Stromal cell of bone marrow (primary cell): Measurements from ENCODE around the gene SAG.
"Not testable (repeated sequence)": the region's sequence is repeated elsewhere in the genome, so short reads cannot be mapped to it uniquely, and the experiment has no call there.

ENCODE experiments used
- DNase-seq: peaks from one replicate; pipeline ENCODE4 v3.0.0-alpha.2; 2012; ENCODE audit warnings: low read depth

Gene SAG

GRCh38 chr2:233356546-233357308 lies 49.1 kb downstream of the SAG start:
- DNase-seq: no peak

DNA sequence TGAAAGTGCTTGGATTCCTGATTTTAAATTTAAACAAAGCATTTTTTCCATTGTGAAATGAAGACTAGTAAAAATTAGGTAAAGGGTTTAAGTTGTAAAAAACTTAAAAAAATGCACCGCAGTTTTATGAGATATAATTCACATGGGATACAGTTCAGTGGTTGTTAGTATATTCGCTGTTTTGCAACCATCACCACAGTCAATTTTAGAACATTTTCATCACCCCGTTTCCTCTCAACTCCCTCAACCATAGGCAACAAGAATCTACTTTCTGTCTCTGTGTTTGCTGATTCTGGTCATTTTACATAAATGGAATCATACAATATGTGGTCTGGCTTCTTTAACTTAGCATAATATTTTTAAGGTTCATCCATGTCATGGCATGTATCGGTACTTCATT lies 50.7 kb downstream of the SAG start:
- no peak for DNase-seq

GRCh38 chr2:233358947-233359346 lies 51.3 kb downstream of the SAG start:
- no peak for DNase-seq

- no peak for DNase-seq
These were observed 52.2 kb downstream of the SAG start for GRCh38 chr2:233359823-233360222.

DNA sequence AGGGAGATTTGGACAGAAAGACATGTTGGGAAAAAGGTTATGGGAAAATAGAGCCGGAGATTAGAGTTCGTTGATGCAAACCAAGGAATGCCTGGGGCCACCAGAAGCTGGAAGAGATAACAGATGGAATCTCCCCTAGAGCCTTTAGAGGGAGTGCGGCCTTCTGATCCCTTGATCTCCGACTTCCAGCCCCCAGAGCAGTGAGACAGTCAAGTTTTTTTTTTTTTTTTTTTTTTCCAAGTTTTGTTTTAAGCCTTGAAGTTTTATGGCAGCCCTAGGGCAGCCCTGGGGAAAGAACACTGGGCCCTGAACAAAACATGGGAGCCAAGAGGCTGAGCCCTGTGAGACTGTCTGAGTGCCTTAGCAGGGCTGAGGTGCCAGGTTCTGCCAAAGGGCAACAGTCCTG lies 53.2 kb downstream of the SAG start:
- DNase-seq: no peak

DNA sequence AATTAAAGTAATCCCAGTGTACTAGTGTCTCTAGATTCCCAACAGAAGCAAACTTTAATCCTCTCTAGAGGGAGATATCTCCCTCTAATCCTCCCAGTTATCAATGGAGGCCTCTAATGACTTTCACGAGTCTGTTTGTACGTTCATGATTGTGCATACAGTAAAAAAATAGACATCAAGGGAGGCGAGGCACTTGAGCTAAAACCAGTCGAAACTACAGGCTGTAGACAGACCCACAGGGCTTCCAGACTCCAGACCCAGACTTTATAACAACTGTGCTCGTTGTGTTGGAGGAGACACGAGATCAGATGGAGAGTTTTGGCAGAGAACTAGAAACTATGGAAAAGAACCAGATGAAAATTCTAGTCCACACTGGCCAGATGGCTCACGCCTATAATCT lies 53.7 kb downstream of the SAG start:
- DNase-seq: no peak

DNA sequence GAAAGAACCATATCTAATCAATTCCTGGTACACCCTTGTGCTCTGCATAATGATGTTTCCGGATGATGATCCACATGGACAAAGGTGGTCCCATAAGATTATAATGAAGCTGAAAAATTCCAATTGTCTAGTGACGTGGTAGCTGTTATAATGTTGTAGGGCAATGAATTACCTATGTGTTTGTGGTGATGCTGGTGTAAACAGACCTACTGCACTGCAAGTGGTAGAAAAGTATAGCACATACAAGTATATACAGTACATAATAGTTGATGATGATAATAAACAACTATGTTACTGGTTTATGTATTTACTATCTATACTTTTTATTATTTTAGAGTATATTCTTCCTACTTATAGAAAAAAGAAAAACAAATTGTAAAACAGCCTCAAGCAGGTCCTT lies 55.1 kb downstream of the SAG start:
- DNase-seq: no peak

DNA sequence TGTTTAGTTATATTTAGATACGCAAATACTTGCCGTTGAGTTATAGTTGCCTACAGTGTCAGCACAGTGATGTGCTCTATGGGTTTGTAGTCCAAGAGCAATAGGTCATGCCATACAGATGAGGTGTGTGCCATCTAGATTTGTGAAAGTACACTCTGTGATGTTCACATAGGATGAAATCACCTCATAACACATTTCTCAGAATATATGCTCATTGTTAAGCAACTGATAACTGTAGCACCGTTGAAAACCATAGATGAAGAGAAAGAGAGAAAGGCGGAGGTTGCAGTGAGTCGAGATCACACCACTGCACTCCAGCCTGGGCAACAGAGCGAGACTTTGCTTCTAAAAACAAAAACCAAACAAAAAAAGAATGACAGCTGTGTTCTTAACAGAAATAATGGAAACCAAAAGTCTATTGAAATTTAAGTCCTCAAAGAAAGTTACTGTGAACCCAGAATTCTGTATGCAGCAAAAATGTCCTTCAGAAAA lies 56.2 kb downstream of the SAG start:
- DNase-seq: no peak

DNA sequence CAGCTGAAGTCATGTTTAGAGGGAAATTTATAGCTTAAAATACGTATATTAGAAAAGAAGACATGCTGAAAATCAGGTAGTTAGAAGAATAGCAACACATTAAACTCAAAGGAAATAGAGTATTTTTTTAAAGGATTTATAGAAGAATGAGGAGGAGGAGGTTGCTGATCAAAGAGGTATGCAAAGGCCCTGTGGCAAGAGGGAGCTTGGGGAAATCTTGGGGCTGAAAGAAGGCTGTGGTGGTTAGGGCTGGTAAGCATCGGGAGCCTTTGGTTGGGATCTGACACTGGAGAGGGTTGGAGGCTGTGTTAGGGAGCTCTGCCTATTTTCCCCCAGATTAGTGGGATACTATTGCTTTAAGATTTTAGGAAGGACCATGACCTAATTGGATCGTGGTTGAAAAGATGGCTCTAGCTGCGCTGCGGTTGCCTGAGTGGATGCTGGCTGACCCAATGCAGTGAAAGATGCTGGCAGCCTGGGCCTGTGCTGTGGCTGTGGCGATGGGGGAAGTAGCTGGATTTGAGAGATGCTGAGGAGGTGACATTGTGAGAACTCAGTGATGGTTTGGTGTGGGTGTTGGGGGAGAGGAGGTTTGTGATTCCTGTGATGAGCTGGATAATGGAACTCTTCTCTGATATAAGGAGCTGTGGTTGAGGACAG lies 58.4 kb downstream of the SAG start:
- no peak for DNase-seq

GRCh38 chr2:233367586-233367985 lies 60.0 kb downstream of the SAG start:
- no peak for DNase-seq

GRCh38 chr2:233368756-233369155 lies 61.1 kb downstream of the SAG start:
- DNase-seq: no peak

DNA sequence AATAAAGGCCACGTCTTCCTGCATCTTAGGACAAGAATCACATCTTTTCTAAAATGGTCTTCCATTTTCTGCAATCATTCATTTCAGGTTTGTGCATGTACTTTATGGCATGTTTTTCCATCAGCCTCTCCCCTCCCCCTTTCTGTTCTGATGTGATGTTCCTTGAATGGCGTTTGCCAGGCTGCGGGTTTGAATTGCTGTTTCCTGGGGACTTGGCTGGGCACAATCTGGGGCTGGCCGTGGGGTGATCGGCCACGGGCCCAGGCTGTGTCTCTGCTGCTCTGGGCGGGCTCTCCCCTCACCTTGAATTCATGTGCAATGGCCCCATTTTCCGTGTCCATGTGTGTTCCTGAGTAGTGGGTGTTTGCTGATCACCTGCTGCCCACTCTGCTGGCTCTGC lies 61.8 kb downstream of the SAG start:
- no peak for DNase-seq

- no peak for DNase-seq
These were observed 62.5 kb downstream of the SAG start for GRCh38 chr2:233369897-233370685.

GRCh38 chr2:233371641-233372040 lies 64.0 kb downstream of the SAG start:
- no peak for DNase-seq

DNA sequence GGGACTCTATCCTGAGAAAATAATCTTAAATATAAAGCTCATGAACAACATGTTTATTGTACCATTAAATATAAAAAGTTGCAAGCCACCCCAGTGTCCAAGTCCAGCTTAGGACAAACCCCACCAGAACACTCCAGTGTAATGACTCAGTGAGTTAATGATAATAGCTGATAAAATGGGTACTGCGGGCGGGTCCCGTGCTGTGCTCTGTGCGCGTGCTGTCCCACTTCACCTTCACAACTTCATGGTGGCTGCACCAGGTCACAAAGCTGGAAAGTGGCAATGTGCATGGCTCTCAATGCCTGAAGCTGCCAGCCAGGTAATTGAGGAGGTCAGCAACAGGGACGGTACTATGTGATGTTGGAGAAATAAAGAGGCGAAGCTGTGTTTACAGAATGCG lies 65.2 kb downstream of the SAG start:
- no peak for DNase-seq

- no peak for DNase-seq
These were observed 65.7 kb downstream of the SAG start for GRCh38 chr2:233373316-233373715.

GRCh38 chr2:233374776-233375175 lies 67.2 kb downstream of the SAG start:
- DNase-seq: not testable (repeated sequence)

DNA sequence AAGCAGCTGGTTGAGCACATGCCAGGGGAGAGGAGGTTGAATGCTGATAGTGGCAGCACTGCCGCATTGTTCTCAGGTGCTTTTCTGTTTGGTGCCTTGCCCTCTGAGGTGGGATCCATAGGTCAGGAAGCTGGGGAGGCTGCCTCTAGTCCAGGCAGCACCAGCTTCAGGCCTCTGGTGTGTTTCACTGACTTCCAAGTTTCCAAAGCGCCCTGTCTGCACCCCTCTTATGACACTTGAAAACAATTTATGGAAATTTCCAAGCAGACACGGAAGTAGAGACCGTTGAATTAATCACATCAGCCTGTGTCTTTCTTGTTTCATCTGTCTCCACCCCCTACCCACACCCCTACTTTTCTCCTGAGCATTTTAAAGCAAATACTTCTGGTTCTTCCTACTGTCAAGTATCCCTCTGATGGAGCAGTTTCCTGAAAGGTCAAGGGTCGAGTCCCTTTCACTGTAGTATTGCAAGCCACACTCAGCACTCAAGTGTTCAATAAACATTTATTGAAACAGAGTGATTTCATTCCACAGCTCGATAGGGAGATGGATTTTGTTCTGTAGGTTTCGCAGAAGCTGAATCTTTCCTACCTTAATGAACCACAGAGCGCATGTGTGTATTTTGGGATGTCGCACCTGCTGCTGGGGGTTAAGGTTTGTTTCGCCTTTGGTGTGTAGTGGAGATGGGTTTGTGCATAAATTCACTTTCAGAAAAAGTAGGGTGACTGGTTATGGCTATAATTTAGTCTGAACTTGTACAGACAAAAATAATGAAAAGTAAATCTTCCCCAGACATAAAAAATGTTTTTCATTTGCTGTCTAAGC lies 68.1 kb downstream of the SAG start:
- DNase-seq: no peak

GRCh38 chr2:233379034-233379433 lies 71.4 kb downstream of the SAG start:
- no peak for DNase-seq

DNA sequence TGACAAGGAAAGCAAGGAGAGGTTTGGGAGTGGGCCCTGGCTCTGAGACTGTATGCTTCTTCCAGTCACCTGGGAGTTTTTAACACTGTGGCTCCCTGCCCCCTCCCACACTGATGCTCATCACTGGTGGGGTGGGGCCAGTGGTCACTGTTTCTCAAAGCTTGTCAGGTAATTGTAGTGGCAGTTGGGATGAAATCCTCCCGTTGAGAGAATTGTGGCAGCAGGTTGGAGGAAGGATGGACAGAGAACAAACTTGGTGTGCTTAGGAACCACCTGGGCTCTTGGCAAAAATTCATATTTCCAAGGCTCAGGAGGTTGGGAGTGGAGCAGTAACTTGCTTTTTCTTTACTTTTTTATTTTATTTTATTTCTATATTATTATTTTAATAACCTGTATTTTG lies 71.8 kb downstream of the SAG start:
- DNase-seq: no peak

GRCh38 chr2:233380132-233380895 lies 72.7 kb downstream of the SAG start:
- DNase-seq: no peak
